Ecto neural progenitor cell (in vitro differentiated cells): Measurements from ENCODE around the gene DPYSL4.

Source experiments
- DNase-seq: peaks from one replicate; pipeline ENCODE4 v3.0.0-alpha.2; 2018; ENCODE audit warnings: low spot score

DPYSL4 gene

DNA sequence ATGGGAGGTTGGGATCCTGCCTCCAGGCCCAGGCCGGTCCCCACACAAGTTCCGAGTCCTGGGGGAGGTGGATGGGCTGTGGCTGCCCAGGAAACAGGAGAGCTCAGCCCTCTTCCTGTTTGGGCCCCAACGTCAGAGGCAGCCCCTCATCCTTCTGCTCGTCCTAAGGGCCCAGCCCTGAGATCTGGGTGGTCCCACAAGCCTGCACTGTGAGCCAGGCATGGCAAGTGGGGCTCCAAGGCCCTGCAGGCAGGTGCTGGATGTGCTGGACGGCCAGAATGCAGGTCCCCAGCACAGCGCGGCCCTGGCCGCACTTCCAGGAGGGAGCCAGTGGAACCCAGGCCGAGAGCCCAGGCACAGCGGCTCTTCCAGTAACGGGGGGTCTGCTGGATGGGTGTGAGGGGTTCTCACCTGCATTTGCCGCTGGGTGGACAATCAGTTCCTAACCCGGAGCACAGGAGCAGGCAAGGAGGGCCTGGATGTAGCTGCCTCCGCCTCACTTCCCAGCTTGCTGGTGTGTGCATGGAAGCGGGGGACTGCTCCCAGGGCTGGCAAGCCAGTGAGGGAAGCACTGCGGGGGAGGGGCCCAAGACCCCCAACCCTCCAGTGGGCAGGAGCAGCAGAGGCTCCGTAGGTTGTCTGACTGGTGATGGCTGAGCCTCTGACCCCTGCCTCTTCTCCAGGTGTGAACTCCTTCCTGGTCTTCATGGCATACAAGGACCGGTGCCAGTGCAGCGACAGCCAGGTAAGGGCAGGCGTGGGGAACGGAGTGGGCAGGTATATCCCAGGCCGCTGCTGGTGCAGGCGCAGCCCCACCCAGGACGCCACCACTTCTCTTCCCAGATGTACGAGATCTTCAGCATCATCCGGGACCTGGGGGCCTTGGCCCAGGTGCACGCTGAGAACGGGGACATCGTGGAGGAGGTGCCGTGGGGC is 9.7 kb downstream of the DPYSL4 start:
- DNase-seq = no peak

DNA sequence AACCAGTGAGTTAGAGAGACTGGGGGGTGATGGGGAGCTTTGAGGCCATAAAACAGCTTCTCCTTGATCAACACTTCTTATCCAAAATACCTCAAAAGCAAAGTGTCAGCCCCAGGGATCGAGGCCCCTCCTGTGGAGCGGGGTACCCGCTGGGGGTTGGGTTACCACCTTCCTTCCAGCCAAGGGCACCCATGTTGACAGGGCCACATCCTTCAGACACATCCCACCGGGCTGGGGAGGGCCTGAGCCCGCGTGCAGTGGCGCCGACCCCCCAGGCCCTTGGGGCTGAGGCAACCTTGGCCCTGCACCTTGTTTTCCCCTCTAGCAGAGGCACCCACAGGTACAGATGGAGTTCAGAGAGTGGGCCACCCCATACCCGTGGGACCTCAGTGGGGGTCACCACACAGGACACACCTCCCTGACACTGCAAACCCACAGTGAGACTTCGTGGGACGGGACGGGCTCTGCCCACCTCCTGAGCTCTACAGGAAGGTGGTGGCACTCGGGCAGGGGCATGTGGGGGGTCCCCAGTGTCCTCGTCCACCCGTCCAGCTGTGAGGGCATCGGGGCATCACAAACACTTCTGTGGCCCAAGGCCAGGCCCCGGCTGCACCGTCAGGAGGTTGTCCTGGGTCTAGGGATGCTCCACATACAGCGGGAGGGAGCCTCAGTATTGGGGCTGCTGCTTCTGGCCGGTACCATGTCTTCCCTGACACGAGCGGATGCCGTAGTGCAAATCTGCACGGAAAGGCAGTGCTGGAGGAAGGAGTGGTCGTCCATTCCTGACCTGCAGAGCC is 10.7 kb downstream of the DPYSL4 start:
- DNase-seq = no peak

DNA sequence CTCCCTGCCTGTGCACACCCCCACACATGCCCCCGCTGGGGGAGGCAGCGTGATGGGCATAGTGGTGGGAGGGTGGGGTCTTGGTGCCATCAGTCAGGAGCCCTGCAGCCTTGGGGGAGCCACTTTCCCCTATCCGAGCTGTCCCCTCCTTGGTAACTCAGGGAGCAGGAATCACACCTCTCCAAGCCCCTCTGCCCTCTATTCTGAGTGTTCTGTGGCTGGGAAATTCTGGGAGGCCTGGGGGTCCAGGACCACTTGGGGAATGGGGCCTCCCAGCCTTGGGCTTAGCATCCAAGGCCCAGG is 11.3 kb downstream of the DPYSL4 start:
- no peak for DNase-seq

DNA sequence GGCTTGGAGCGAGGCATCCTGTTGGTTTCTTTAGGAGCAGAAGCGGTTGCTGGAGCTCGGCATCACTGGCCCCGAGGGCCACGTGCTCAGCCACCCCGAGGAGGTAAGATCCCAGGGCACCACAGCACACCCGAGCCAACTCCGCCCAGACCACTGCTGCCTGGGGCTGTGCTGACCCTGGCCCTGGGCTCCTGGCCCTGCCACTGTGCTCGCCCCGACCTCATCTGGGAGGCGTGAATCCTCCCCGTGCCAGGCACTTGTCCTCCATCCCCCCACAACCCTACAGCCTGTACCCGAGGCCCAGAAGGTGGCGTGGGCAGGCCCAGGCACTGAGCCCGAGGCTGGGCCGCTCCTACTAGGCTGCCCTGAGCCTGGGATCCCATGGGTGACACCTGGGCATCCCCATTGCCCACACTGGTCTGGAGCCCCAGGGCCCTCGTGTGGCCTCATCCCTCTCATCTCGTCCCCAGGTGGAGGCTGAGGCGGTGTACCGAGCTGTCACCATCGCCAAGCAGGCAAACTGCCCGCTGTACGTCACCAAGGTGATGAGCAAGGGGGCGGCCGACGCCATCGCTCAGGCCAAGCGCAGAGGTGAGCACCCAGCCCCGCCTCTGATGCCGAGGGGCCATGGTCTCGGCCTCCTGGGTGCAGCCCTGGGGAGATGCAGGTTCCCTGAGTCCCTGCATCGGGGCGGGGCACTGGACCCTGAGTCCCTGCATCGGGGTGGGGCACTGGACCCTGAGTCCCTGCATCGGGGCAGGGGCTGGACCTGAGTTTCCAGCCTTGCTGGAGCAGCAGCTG is 11.8 kb downstream of the DPYSL4 start:
- DNase-seq = no peak

DNA sequence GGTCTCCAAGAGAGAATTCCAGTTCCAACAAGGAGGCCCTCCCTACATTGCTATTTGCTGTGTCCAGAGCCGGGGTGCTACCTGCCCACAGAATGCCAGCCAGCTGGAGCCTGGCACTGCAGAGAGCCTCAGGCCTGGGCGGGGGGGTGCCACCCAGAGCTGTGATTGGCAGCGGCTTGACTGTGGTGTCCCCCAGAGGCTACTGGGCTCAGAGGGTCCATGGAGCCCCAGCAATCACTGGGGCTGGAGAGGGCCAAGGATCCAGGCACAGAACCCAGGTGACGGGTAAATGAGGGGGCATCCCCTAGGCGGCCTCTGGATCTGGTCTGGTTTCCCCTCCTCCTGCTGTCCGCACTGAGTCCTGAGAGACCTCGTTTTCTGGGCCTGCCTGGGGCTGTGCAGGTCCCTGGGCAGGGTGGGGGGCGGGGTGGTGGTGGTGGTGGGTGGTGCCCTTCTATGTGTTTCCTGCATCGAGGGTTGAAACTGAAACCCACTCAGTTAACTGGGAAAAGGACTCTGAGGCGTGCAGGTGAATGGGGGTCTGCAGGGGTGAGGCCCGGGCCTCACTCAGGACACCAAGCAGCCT is 12.6 kb downstream of the DPYSL4 start:
- no peak for DNase-seq

- no peak for DNase-seq
Measured at GRCh38 chr10:132199854-132200311, 13.1 kb downstream of the DPYSL4 start.

- no peak for DNase-seq
Measured at GRCh38 chr10:132200344-132201110, 13.8 kb downstream of the DPYSL4 start.

GRCh38 chr10:132201111-132201969 is 14.6 kb downstream of the DPYSL4 start:
- DNase-seq = no peak

DNA sequence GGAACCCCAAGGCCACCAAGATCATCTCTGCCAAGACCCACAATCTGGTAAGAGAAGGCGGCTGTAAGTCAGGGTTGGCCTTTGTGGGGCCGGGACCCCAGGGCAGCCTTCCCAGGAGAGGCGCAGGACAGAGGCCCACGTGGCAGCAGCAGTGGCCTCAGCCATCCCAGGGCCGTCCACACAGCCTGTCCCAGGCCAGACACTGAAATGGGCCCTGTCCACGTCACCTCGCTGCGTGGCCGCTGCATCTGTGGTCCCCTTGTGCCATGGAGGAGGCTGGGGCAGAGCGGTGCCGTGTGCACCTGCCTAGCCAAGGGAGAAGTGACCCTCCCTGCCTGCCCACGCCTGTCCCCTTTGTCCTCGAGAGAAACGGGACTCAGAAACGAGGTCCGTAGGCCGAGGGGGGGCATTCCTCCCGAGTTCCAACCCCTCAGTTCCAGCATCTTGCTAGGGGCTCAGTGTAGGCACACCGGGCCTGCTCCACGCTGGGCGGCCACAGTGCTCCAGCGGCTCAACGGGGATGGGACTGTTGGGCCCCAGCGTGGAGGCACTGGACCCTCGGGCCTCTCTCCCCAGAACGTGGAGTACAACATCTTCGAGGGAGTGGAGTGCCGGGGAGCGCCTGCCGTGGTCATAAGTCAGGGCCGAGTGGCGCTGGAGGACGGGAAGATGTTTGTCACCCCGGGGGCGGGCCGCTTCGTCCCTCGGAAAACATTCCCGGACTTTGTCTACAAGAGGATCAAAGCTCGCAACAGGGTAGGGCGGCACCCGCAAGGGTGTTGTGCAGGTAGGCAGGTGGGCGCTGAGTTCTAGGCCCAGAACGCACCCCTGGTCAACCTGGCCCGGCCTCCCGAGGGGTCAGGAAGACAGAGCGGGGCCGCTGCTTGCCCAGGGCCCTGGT is 15.6 kb downstream of the DPYSL4 start:
- no peak for DNase-seq

- DNase-seq = no peak
Measured at GRCh38 chr10:132203256-132204077, 16.7 kb downstream of the DPYSL4 start.

- no peak for DNase-seq
Measured at GRCh38 chr10:132204078-132204780, 17.5 kb downstream of the DPYSL4 start.

DNA sequence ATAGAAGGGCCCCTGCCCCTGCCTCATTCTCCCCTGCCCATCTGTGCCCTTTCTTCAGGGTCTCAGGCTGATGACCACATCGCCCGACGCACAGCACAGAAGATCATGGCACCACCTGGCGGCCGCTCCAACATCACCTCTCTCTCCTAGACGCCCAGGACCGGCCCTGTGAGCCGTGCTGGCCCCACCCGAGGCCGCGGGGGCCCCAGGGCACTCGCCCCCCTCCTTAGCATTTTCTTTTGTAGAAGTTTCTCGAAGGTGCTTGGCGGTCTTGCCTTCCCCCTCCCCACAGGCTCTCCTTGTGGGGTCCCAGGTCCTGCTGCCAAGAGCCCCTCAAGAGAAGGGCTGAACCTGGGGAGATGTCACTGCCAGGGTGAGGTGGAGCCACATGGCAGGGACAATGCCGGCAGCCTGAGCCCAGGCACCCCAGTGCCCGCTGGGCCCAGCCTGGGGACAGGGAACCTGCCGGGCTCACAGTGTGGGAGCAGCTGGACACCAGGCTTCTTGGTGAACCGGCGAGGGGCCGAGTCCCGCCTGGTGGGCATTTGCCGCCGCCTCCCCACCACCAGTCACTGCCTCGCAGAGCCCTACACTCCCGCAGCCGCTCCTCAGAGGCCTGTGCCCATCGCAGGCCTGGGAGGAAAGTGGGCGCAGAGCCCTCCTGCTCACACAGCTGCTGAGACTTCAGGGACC is 18.2 kb downstream of the DPYSL4 start:
- no peak for DNase-seq

- DNase-seq = no peak
Measured at GRCh38 chr10:132205650-132206376, 19.1 kb downstream of the DPYSL4 start.

- DNase-seq = no peak
Measured at GRCh38 chr10:132206377-132206745, 19.6 kb downstream of the DPYSL4 start.

DNA sequence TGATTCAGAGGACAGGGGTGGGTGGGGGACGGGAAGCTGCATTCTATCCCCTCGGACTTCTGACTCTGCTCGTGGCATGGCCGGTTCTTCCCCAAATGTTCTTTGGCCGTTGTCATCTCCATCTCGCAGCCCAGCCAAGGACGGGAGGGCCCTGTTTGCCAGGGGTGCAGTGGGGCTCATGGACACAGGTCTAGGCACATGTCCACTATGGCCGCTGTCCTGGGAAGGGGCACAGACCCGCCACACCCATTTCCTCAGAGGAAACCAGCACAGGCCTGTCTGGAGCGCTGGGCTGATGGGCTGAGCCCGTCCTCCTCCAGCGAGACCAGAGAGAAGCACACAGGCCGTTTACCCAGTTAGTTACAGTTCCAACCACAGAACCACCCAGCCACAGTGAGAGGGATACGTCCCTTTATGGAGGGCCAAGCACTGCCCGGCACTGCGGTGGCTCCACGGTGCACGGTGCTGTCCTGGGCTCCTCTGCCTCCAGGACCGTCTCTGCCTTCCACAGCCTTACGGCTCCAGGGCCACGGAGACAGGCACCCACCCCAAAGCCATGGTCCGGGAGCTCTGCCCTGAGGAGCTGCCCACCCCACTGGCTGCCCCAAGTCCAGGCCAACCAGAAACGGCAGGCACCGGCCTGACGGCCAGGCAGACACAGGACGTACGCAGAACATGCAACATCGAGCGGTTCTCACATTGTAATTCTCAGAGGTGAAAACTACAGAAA is 20.2 kb downstream of the DPYSL4 start:
- DNase-seq = no peak
